Right atrium auricular region (tissue), 2 donors: ENCODE data around the gene GABARAPL2. TPM values are rescaled to one million over a fixed set of nuclear protein-coding genes. Genes with fewer than 3 reads are reported as not detected.

ENCODE experiments used
- DNase-seq: peaks from one replicate; pipeline ENCODE4 v3.0.0-alpha.2; 2019; ENCODE audit warnings: low spot score
- H3K27ac ChIP-seq, 2 donors: fragments of 200-600 bp; sonication (generic); 1 replicate in 1 of 2; 2 replicates in 1 of 2; pipeline ENCODE4 v1.5.1; 2016 to 2019
- H3K27me3 ChIP-seq, 2 donors: fragments of 200-600 bp; sonication (generic); one replicate each; pipeline versions ENCODE4 v1.5.1 to v1.6.0; 2017 to 2019
- H3K36me3 ChIP-seq: fragments of 200-600 bp; sonication (generic); one replicate; pipeline ENCODE4 v1.5.1; 2016
- H3K4me1 ChIP-seq, 2 donors: fragments of 200-600 bp; sonication (generic); one replicate each; pipeline versions ENCODE4 v1.5.1 to v1.6.0; 2017 to 2019
- H3K4me3 ChIP-seq, 2 donors: fragments of 200-600 bp; sonication (generic); 1 replicate in 1 of 2; 2 replicates in 1 of 2; pipeline ENCODE4 v1.5.1; 2017 to 2019; ENCODE audit warnings: mild to moderate bottlenecking in 1 of 2, moderate library complexity in 1 of 2
- H3K9me3 ChIP-seq, 2 donors: fragments of 200-600 bp; sonication (generic); one replicate each; pipeline ENCODE4 v1.5.1; 2019
- total RNA-seq, 2 donors: library from RNA; depleted of rRNA; stranded (reverse); fragments of >200 nt; gene quantifications; one replicate each; pipeline ENCODE4 v1.1.0, GENCODE V29; 2016
- TF ChIP-seq, protein P1 (sequence below), 2 donors: fragments of 200-600 bp; sonication (generic); IDR thresholded peaks; one replicate each; pipeline ENCODE4 v1.5.1; 2019; ENCODE audit warnings: antibody characterized with exemption in 2 of 2

Gene GABARAPL2
- total RNA-seq, 2 donors from 2014 or later, result 167 to 177 TPM

DNA sequence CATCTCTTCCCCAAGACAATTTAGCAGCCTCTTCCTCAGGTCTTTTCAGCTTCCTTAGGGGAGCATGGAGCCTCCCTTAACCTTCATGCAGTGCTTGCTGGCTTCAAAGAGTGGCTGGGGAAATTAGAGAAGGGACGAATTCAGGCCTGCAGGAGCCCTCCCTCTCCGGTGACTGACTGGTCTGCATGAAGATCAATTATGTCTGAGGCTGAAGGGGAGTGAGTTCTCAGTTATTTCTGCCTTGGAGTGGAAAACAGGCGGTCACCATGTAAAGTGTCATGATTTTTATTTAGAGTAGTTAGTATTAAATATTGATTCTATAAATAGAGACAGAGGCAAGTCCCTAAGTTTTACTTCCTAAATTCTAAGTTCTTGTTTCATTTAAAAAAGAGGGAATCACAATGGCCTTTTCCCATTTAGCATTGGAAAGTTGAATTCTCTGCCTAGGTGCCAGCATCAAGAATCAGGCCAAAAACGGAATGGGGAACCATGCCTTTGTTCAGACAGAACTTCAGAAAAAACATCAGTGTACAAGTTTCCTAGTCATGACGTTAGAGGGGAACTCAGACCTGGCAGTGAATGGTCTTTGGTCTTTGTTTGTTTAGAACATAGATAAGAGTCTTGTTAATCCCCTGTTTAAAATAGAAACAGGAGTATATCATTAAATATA lies 4.4 kb downstream of the GABARAPL2 start:
- Histone ChIP-seq H3K4me1 (peaks cover 0 to 74% of the 10 kb centered on the region in 2 donors), H3K27ac (peak overlapping the region in 1 of 2 donors; percentile 41)

DNA sequence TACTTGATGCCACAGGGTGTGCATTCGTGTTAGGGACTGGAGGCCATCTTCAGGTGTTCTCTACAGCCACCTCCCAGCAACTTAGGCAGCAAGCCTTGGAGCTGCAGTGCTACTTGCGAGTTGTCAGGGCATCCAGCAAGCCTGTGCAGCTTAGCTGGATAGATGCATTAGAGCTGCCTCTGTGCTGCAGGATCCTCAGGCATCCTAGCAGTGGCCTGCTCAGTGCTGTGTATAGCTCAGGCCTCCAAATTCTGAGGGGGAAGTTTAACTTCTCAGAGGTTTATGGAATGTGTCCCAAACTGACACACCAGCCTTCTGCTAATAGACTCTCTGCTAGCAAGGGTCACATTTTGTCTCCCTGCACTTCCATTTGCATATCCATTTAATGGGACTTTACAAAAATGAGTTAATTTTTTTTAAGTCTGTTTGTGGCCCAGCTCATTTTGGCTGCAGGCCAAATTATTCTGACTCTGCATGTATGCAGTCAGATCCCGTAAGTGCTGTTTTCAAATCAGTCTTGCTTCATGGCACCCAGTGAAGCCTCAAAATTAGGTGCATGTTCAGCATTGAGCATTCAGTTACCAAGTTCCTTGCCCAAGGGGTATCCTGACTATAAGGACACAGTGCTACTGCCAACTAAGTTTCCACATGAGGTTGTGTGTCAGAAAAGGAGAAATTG lies 6.8 kb downstream of the GABARAPL2 start:
- peaks cover 0 to 65% of the 10 kb centered on the region in 2 donors for H3K4me1 ChIP-seq
- DNase-seq, result no peak
- H3K27ac ChIP-seq, result no peak overlapping the region
- no peak overlapping the region for H3K4me3 ChIP-seq
- H3K9me3 ChIP-seq, result no peaks in the 10 kb centered on the region
- H3K27me3 ChIP-seq, result no peaks in the 10 kb centered on the region
- TF ChIP-seq, protein P1, sequence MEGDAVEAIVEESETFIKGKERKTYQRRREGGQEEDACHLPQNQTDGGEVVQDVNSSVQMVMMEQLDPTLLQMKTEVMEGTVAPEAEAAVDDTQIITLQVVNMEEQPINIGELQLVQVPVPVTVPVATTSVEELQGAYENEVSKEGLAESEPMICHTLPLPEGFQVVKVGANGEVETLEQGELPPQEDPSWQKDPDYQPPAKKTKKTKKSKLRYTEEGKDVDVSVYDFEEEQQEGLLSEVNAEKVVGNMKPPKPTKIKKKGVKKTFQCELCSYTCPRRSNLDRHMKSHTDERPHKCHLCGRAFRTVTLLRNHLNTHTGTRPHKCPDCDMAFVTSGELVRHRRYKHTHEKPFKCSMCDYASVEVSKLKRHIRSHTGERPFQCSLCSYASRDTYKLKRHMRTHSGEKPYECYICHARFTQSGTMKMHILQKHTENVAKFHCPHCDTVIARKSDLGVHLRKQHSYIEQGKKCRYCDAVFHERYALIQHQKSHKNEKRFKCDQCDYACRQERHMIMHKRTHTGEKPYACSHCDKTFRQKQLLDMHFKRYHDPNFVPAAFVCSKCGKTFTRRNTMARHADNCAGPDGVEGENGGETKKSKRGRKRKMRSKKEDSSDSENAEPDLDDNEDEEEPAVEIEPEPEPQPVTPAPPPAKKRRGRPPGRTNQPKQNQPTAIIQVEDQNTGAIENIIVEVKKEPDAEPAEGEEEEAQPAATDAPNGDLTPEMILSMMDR (IDR thresholded peaks at IDR 0.05), result no peak
- H3K36me3 ChIP-seq, result peaks cover 88% of the 10 kb centered on the region

More for the DNA sequence above, 4.4 kb downstream of the GABARAPL2 start:
- no peaks in the 10 kb centered on the region for H3K27me3 ChIP-seq
- TF ChIP-seq, protein P1 (IDR thresholded peaks at IDR 0.05), result no peak
- no peaks in the 10 kb centered on the region for H3K9me3 ChIP-seq
- no peak for DNase-seq
- H3K36me3 ChIP-seq, result peaks cover 69% of the 10 kb centered on the region
- H3K4me3 ChIP-seq, result no peak overlapping the region

DNA sequence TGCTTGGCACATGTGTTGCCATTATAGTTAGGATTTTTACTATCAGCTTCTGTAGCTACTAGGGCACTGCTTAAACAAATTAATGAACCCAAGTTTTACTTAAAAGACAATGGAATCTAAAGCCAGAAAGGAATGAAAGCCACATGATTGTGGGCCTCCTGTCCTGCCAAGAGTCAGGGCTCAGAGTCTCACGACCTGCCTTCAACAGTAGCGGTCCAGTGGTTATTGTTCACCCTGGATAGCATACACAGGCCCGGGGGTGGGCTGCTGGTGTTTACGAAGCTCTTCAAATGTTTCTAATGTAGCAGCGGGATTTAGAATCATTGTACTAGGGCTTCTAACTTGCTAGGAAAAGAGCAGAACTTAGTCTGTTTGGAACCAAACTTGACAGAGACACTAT lies 7.8 kb downstream of the GABARAPL2 start:
- H3K9me3 ChIP-seq, result no peaks in the 10 kb centered on the region
- no peak overlapping the region for H3K4me3 ChIP-seq
- H3K27ac ChIP-seq, result no peak overlapping the region
- H3K27me3 ChIP-seq, result no peaks in the 10 kb centered on the region
- H3K4me1 ChIP-seq, result peaks cover 0 to 55% of the 10 kb centered on the region in 2 donors
- H3K36me3 ChIP-seq, result peaks cover 88% of the 10 kb centered on the region
- DNase-seq, result no peak
- TF ChIP-seq, protein P1 (IDR thresholded peaks at IDR 0.05), result no peak

DNA sequence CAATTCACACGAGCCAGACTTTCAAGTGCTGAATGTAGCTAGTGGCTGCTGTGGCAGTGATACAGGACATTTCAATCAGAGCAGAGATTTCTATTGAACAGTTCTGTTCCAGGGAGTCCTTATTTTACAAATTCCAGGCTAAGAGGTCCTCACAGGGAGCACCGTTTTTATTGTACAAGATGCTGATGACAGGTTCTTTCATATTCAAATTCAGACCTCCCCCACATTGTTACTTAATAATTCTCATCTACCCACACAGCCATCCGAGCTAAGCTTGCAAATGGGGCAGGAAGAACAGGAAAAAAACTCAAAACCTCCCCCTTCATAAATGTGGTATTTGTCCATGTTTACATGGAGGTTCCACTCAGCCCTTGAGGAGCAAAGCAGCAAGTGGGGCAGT lies 9.8 kb downstream of the GABARAPL2 start:
- Histone ChIP-seq H3K36me3 (peaks cover 80% of the 10 kb centered on the region), H3K4me1 (peaks cover 0 to 35% of the 10 kb centered on the region in 2 donors), H3K27ac (no peak overlapping the region), H3K4me3 (no peak overlapping the region), H3K9me3 (no peaks in the 10 kb centered on the region), H3K27me3 (no peaks in the 10 kb centered on the region)
- TF ChIP-seq, protein P1 (IDR thresholded peaks at IDR 0.05), result no peak
- no peak for DNase-seq

DNA sequence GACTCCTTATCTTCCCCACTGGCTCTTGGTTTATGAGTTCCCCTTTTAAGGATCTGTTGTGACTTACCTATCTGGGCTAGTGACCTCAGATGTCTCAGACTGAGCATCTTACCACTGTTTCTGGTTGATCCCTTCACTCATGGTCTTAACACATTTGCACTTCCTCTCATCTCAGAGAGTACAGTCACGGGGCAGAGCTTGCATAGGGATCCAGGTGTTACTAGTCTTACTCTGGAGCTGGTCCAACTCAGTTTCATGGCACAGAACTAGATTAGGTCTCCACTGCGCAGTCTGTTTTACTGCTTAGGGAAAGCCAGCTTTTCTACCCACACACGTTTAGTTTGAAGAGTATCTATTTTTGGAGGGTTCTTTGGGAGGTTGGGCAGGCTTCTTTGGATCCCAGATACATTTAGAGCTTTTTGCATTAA lies 10.2 kb downstream of the GABARAPL2 start:
- DNase-seq, result no peak
- H3K27me3 ChIP-seq, result no peaks in the 10 kb centered on the region
- TF ChIP-seq, protein P1 (IDR thresholded peaks at IDR 0.05), result no peak
- no peak overlapping the region for H3K4me3 ChIP-seq
- H3K9me3 ChIP-seq, result no peaks in the 10 kb centered on the region
- H3K36me3 ChIP-seq, result peaks cover 76% of the 10 kb centered on the region
- H3K4me1 ChIP-seq, result peaks cover 0 to 31% of the 10 kb centered on the region in 2 donors
- H3K27ac ChIP-seq, result no peak overlapping the region
